ENCODE measurements around the gene TANGO2. TPM values are rescaled to one million over a fixed set of nuclear protein-coding genes. Genes with fewer than 3 reads are reported as not detected.

The TANGO2 gene
- total RNA-seq, 2 donors from 2014 or later, result 10.5 to 19.7 TPM

- Histone ChIP-seq H3K27me3 (no peaks in the 10 kb centered on the region), H3K9me3 (no peaks in the 10 kb centered on the region), H3K4me3 (no peak overlapping the region), H3K27ac (no peak overlapping the region), H3K4me1 (no peaks in the 10 kb centered on the region), H3K36me3 (replicated peaks in 1 of 2; ENCODE audit: insufficient read depth in 1 of 2, low read depth in 2 of 2) (no peaks in the 10 kb centered on the region)
- no peak for DNase-seq
- TF ChIP-seq POLR2A (IDR thresholded peaks at IDR 0.05), result no peak
- TF ChIP-seq CTCF (IDR thresholded peaks at IDR 0.05), result no peak
- intact Hi-C loops (cut with DNase I), result no loop called here
- 88 to 89% methylated on average over 9 of the region's 9 CpGs for WGBS, 2 donors
- ATAC-seq, result no peak
These were observed 18.8 kb upstream of the TANGO2 start for GRCh38 chr22:20002128-20002527.

DNA sequence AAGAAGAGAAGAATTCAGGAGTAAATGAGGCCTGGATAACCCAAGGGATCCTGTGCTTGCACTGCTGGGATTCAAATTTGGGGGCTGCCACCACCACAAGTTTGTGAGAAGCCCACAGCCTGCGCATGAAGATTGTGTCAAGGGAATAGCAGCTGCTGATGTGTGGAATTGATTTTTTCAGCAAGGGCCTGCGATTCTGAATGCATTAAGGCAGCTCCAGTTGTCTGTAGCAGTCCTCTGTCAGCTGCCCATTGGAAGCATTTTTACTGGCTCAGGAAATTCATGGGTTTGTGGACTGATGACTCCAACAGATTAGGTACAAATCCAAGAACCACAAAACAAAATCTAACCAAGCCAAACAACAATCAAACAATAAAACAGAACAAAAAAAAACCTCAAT, 18.3 kb upstream of the TANGO2 start:
- DNase-seq (no peak), ATAC-seq (no peak)
- no peak for TF ChIP-seq CTCF (IDR thresholded peaks at IDR 0.05)
- Histone ChIP-seq H3K4me1 (no peaks in the 10 kb centered on the region), H3K4me3 (no peak overlapping the region), H3K27ac (no peak overlapping the region), H3K27me3 (no peaks in the 10 kb centered on the region), H3K36me3 (replicated peaks in 1 of 2; ENCODE audit: insufficient read depth in 1 of 2, low read depth in 2 of 2) (no peaks in the 10 kb centered on the region), H3K9me3 (no peaks in the 10 kb centered on the region)
- 64 to 75% methylated on average over 2 of the region's 2 CpGs for WGBS, 2 donors
- intact Hi-C loops (cut with DNase I), result no loop called here

- WGBS, 2 donors, result 85 to 93% methylated on average over 1 of the region's 1 CpG
- Histone ChIP-seq H3K27ac (no peak overlapping the region), H3K4me1 (no peaks in the 10 kb centered on the region), H3K27me3 (no peaks in the 10 kb centered on the region), H3K9me3 (no peaks in the 10 kb centered on the region), H3K36me3 (replicated peaks in 1 of 2; ENCODE audit: insufficient read depth in 1 of 2, low read depth in 2 of 2) (no peaks in the 10 kb centered on the region), H3K4me3 (no peak overlapping the region)
- intact Hi-C loops (cut with DNase I), result no loop called here
- ATAC-seq (no peak), DNase-seq (no peak)
- TF ChIP-seq POLR2A (IDR thresholded peaks at IDR 0.05) (no peak), CTCF (IDR thresholded peaks at IDR 0.05) (no peak)
These were observed 17.6 kb upstream of the TANGO2 start for GRCh38 chr22:20003304-20003703.

DNA sequence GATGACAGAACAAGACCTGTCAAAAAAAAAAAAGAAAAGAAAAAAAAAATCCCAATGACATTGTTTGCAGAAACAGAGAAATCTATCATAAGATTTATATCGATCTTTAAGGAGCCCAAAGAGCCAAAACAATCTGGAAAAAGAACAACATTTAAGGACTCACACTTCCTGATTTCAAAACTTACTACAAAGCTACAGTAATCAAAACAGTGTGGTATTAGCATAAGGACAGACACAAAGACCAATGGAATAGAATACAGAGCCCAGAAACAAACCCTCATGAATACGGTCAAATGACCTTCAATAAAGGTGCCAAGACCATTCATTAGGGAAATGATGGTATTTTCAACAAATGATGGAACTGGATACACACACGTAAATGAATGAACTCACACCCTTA, 16.4 kb upstream of the TANGO2 start:
- no peaks in the 10 kb centered on the region for H3K9me3 ChIP-seq
- DNase-seq, result no peak
- TF ChIP-seq CTCF (IDR thresholded peaks at IDR 0.05), result no peak
- TF ChIP-seq POLR2A (IDR thresholded peaks at IDR 0.05), result no peak

GRCh38 chr22:20008221-20008995, 12.5 kb upstream of the TANGO2 start:
- no peak overlapping the region for H3K27ac ChIP-seq
- whole genome bisulfite sequencing, 2 donors, result 90 to 93% methylated on average over 11 of the region's 11 CpGs
- no peaks in the 10 kb centered on the region for H3K27me3 ChIP-seq
- H3K4me3 ChIP-seq, result no peak overlapping the region
- no peak for ATAC-seq
- DNase-seq, result no peak
- H3K36me3 ChIP-seq (replicated peaks in 1 of 2; ENCODE audit: insufficient read depth in 1 of 2, low read depth in 2 of 2), result no peaks in the 10 kb centered on the region
- no peaks in the 10 kb centered on the region for H3K4me1 ChIP-seq
- TF ChIP-seq POLR2A (IDR thresholded peaks at IDR 0.05) (no peak), CTCF (IDR thresholded peaks at IDR 0.05) (no peak)
- intact Hi-C loops (cut with DNase I), result no loop called here
- no peaks in the 10 kb centered on the region for H3K9me3 ChIP-seq

More for the DNA sequence above, 16.4 kb upstream of the TANGO2 start:
- H3K4me3 ChIP-seq, result no peak overlapping the region
- no peak for ATAC-seq
- no peaks in the 10 kb centered on the region for H3K4me1 ChIP-seq
- H3K27ac ChIP-seq, result no peak overlapping the region
- WGBS, 2 donors, result 95 to 99% methylated on average over 3 of the region's 3 CpGs
- intact Hi-C loops (cut with DNase I), result no loop called here
- no peaks in the 10 kb centered on the region for H3K36me3 ChIP-seq (replicated peaks in 1 of 2; ENCODE audit: insufficient read depth in 1 of 2, low read depth in 2 of 2)
- H3K27me3 ChIP-seq, result no peaks in the 10 kb centered on the region

Measured in body of pancreas (tissue), 4 donors.